Panc1 (cell line): Measurements from ENCODE around the gene DAB1. TPM values are rescaled to one million over a fixed set of nuclear protein-coding genes. Genes with fewer than 3 reads are reported as not detected.

Source experiments
- ATAC-seq: fragments of 200-7000 bp; cut with Tn5 transposase; 2 replicates; pipeline ENCODE4 v1.9.1; 2020; ENCODE audit warnings: mild to moderate bottlenecking, moderate library complexity
- BruUV-seq: library from RNA; stranded (reverse); fragments of 400-500 nt; replicated peaks from 2 replicates; lab custom pipeline; 2021; lab: Mats Ljungman, UMichigan
- CTCF ChIA-PET: fragments of 300-600 bp; sonication (Branson Sonifier 250); formaldehyde crosslinking; loops from one replicate; lab custom pipeline; 2022; ENCODE audit warnings: antibody characterized with exemption; lab: Charles Lee
- POLR2A ChIA-PET: fragments of 300-600 bp; sonication (Branson Sonifier 250); formaldehyde crosslinking; loops from one replicate; lab custom pipeline; 2022; ENCODE audit warnings: antibody characterized with exemption; lab: Charles Lee
- DNase-seq: peaks from one replicate; pipeline ENCODE4 v3.0.0-alpha.2; 2010; ENCODE audit warnings: low read depth, low spot score
- H3K27ac ChIP-seq: 2 replicates; pipeline ENCODE4 v1.5.1; 2011; ENCODE audit warnings: mild to moderate bottlenecking, low read length, inconsistent platforms
- H3K27me3 ChIP-seq: fragments of 200-500 bp; sonication (Bioruptor generic); 2 replicates; pipeline ENCODE4 v1.6.0; 2014; ENCODE audit warnings: low read length, inconsistent platforms; ENCODE audit not compliant: control insufficient read depth, insufficient read depth
- H3K36me3 ChIP-seq: fragments of 200-500 bp; sonication (Bioruptor generic); 2 replicates; pipeline ENCODE4 v1.5.1; 2014; ENCODE audit warnings: inconsistent platforms, mild to moderate bottlenecking, low read length, moderate library complexity; ENCODE audit not compliant: control insufficient read depth, insufficient read depth
- H3K4me1 ChIP-seq: 2 replicates; pipeline ENCODE4 v1.5.1; 2011; ENCODE audit warnings: inconsistent platforms, mild to moderate bottlenecking, low read length, moderate library complexity; ENCODE audit not compliant: control insufficient read depth, insufficient read depth
- H3K4me3 ChIP-seq, 2 experiments: 2 replicates each; pipeline ENCODE4 v1.5.1; 2011 to 2012; ENCODE audit warnings: low read depth in 2 of 2, low read length in 2 of 2, mild to moderate bottlenecking in 2 of 2, inconsistent platforms in 1 of 2, moderate library complexity in 1 of 2
- H3K9me3 ChIP-seq: fragments of 200-500 bp; sonication (Bioruptor generic); 2 replicates; pipeline ENCODE4 v1.5.1; 2014; ENCODE audit warnings: low read depth, mild to moderate bottlenecking, inconsistent platforms, low read length, moderate library complexity; ENCODE audit not compliant: control insufficient read depth, insufficient read depth
- POLR2AphosphoS5 ChIP-seq: IDR thresholded peaks from 2 replicates; pipeline ENCODE4 v1.6.1; 2012; ENCODE audit warnings: mild to moderate bottlenecking, low read depth, low read length, moderate library complexity
- SIN3A ChIP-seq: IDR thresholded peaks from 2 replicates; pipeline ENCODE4 v1.6.1; 2012; ENCODE audit warnings: low read depth, mild to moderate bottlenecking, low read length, moderate library complexity, borderline replicate concordance; ENCODE audit not compliant: insufficient read depth
- TCF7L2 ChIP-seq: IDR thresholded peaks from 2 replicates; pipeline ENCODE4 v1.6.1; 2011; ENCODE audit warnings: mild to moderate bottlenecking, low read depth, low read length, inconsistent platforms
- in situ Hi-C: cut with HindIII; loops from 2 replicates; pipeline ENCODE4 v1.10.0; 2016; ENCODE audit warnings: low sequenced_read_pairs, low pct_unique_long_range_greater_than_20kb
- intact Hi-C: fragments of 100-400 bp; cut with micrococcal nuclease; formaldehyde crosslinking; loops from one replicate; pipeline ENCODE4 v1.10.0; 2022; ENCODE audit not compliant: unreplicated experiment
- total RNA-seq: library from RNA; stranded (reverse); gene quantifications from one replicate; pipeline ENCODE4 v1.2.1, GENCODE V29; 2021; ENCODE audit not compliant: unreplicated experiment
- TF ChIP-seq, protein P1 (sequence below): fragments of 450-650 bp; IDR thresholded peaks from 2 replicates; pipeline ENCODE4 v1.5.1; 2017; ENCODE audit warnings: mild to moderate bottlenecking
- TF ChIP-seq, protein P2 (sequence below), 2 experiments: IDR thresholded peaks; 2 replicates each; pipeline ENCODE4 v1.6.1; 2011 to 2012; ENCODE audit warnings: low read depth in 2 of 2, control low read depth in 1 of 2, low read length in 1 of 2, mild to moderate bottlenecking in 1 of 2, moderate library complexity in 1 of 2; ENCODE audit not compliant: insufficient read depth in 1 of 2

The DAB1 gene
- total RNA-seq, 1 experiment from 2014 or later, result 0.05 TPM

DNA sequence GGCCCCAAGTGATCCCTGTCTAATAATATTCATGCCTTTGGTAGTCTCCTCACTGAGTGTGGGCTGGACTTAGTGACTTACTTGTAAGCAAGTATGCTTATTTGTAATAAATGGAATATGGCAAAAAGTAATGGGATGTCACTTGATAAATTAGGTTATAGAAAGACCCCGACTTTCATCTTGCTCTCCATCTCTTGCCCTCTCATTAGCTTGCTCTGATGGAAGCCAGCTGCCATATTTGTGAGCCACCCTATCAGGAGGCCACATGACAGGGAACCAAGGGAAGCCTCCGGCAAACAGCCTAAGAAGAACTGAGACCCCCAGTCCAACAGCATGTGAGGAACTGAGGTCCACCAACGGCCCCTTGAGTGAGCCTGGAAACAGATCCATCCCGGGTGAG is 107.0 kb downstream of the DAB1 start:
- no peaks in the 10 kb centered on the region for H3K4me1 ChIP-seq
- no peaks in the 10 kb centered on the region for H3K9me3 ChIP-seq
- no peak overlapping the region for H3K4me3 ChIP-seq
- intact Hi-C loops (no loop called here), in situ Hi-C loops (no loop called here)
- ATAC-seq, result no peak
- BruUV-seq, result no TSS peak
- ChIA-PET CTCF (no interaction called here), POLR2A (no interaction called here)
- no peaks in the 10 kb centered on the region; the same call in none of the 2 replicates for H3K27me3 ChIP-seq
- TF ChIP-seq, protein P1, sequence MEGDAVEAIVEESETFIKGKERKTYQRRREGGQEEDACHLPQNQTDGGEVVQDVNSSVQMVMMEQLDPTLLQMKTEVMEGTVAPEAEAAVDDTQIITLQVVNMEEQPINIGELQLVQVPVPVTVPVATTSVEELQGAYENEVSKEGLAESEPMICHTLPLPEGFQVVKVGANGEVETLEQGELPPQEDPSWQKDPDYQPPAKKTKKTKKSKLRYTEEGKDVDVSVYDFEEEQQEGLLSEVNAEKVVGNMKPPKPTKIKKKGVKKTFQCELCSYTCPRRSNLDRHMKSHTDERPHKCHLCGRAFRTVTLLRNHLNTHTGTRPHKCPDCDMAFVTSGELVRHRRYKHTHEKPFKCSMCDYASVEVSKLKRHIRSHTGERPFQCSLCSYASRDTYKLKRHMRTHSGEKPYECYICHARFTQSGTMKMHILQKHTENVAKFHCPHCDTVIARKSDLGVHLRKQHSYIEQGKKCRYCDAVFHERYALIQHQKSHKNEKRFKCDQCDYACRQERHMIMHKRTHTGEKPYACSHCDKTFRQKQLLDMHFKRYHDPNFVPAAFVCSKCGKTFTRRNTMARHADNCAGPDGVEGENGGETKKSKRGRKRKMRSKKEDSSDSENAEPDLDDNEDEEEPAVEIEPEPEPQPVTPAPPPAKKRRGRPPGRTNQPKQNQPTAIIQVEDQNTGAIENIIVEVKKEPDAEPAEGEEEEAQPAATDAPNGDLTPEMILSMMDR, result no peak
- TF ChIP-seq POLR2AphosphoS5 (no peak), TCF7L2 (no peak), SIN3A (no peak)
- TF ChIP-seq, protein P2, sequence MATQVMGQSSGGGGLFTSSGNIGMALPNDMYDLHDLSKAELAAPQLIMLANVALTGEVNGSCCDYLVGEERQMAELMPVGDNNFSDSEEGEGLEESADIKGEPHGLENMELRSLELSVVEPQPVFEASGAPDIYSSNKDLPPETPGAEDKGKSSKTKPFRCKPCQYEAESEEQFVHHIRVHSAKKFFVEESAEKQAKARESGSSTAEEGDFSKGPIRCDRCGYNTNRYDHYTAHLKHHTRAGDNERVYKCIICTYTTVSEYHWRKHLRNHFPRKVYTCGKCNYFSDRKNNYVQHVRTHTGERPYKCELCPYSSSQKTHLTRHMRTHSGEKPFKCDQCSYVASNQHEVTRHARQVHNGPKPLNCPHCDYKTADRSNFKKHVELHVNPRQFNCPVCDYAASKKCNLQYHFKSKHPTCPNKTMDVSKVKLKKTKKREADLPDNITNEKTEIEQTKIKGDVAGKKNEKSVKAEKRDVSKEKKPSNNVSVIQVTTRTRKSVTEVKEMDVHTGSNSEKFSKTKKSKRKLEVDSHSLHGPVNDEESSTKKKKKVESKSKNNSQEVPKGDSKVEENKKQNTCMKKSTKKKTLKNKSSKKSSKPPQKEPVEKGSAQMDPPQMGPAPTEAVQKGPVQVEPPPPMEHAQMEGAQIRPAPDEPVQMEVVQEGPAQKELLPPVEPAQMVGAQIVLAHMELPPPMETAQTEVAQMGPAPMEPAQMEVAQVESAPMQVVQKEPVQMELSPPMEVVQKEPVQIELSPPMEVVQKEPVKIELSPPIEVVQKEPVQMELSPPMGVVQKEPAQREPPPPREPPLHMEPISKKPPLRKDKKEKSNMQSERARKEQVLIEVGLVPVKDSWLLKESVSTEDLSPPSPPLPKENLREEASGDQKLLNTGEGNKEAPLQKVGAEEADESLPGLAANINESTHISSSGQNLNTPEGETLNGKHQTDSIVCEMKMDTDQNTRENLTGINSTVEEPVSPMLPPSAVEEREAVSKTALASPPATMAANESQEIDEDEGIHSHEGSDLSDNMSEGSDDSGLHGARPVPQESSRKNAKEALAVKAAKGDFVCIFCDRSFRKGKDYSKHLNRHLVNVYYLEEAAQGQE (IDR thresholded peaks at IDR 0.05; ENCODE audit: insufficient read depth in 1 of 2, low read depth in 2 of 2, low read length in 1 of 2), result no peak
- H3K36me3 ChIP-seq, result no peaks in the 10 kb centered on the region
- no peak overlapping the region for H3K27ac ChIP-seq
- no peak for DNase-seq

DNA sequence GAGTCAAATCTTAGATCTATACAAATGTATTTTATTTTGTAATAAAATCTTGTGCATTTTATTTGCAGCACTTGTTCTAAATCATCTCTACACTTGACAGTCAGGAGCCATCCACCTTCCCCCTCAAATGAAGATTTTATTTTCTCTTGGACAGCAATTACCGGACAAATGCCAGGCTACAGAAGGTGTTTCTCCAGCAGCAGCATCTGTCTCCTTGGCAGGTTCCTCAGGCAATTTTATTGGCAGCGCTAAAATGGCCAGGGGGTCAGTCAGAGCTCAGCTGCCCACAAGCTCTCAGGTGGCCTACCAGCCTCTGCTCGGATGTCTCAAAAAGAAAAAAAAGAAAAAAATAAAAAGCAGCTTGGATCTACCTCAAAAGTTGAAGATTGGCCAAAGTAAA is 107.6 kb downstream of the DAB1 start:
- in situ Hi-C loops, result no loop called here
- TF ChIP-seq POLR2AphosphoS5, result no peak
- TF ChIP-seq, protein P1, result no peak
- TF ChIP-seq, protein P2 (IDR thresholded peaks at IDR 0.05; ENCODE audit: insufficient read depth in 1 of 2, low read depth in 2 of 2, low read length in 1 of 2), result no peak
- no peak for TF ChIP-seq SIN3A
- TF ChIP-seq TCF7L2, result no peak
- ChIA-PET CTCF (no interaction called here), POLR2A (no interaction called here)
- no TSS peak for BruUV-seq
- Histone ChIP-seq H3K4me3 (no peak overlapping the region), H3K36me3 (no peaks in the 10 kb centered on the region), H3K27ac (no peak overlapping the region), H3K9me3 (no peaks in the 10 kb centered on the region), H3K27me3 (no peaks in the 10 kb centered on the region; the same call in 1 of the 2 replicates), H3K4me1 (no peaks in the 10 kb centered on the region)
- DNase-seq, result no peak
- intact Hi-C loops, result no loop called here
- ATAC-seq, result no peak
